SK-N-SH treated with all-trans-retinoic acid at 6 μM for 48 hours (cell line): ENCODE data around the gene EDN1.
"Not testable (repeated sequence)": the region's sequence is repeated elsewhere in the genome, so short reads cannot be mapped to it uniquely, and the experiment has no call there.

Experiments
- ATAC-seq: fragments of 200-7000 bp; cut with Tn5 transposase; 3 replicates; pipeline ENCODE4 v1.9.1; 2020; ENCODE audit warnings: mild to moderate bottlenecking, moderate library complexity
- BACH2 ChIP-seq: fragments of 250-450 bp; sonication (Bioruptor Pico); IDR thresholded peaks from 2 replicates; pipeline ENCODE4 v1.9.0; 2021; ENCODE audit warnings: mild to moderate bottlenecking, borderline replicate concordance
- CREB5 ChIP-seq: fragments of 250-450 bp; sonication (Bioruptor Pico); IDR thresholded peaks from 2 replicates; pipeline ENCODE4 v1.5.1; 2020; ENCODE audit warnings: low read depth, mild to moderate bottlenecking, moderate library complexity
- CSDC2 ChIP-seq: fragments of 250-450 bp; sonication (Bioruptor Pico); IDR thresholded peaks from 2 replicates; pipeline ENCODE4 v1.5.0; 2020; ENCODE audit warnings: mild to moderate bottlenecking, moderate library complexity
- CSRNP3 ChIP-seq: fragments of 250-450 bp; sonication (Bioruptor Pico); IDR thresholded peaks from 2 replicates; pipeline ENCODE4 v1.5.1; 2021; ENCODE audit warnings: mild to moderate bottlenecking, moderate library complexity
- ESRRG ChIP-seq: fragments of 250-450 bp; sonication (Bioruptor Pico); IDR thresholded peaks from 2 replicates; pipeline ENCODE4 v1.6.1; 2021; ENCODE audit warnings: mild to moderate bottlenecking
- GLIS3 ChIP-seq: fragments of 250-450 bp; sonication (Bioruptor Pico); IDR thresholded peaks from 2 replicates; pipeline ENCODE4 v1.5.0; 2020; ENCODE audit warnings: mild to moderate bottlenecking, moderate library complexity
- ISL1 ChIP-seq: fragments of 250-450 bp; sonication (Bioruptor Pico); IDR thresholded peaks from 2 replicates; pipeline ENCODE4 v2.1.2; 2022; ENCODE audit warnings: mild to moderate bottlenecking, moderate library complexity
- OSR1 ChIP-seq: fragments of 250-450 bp; sonication (Bioruptor Pico); IDR thresholded peaks from 2 replicates; pipeline ENCODE4 v1.8.0; 2022; ENCODE audit warnings: moderate library complexity, mild to moderate bottlenecking, inconsistent platforms
- PATZ1 ChIP-seq: fragments of 250-450 bp; sonication (Bioruptor Pico); IDR thresholded peaks from 2 replicates; pipeline ENCODE4 v1.8.0; 2020; ENCODE audit warnings: mild to moderate bottlenecking, moderate library complexity, borderline replicate concordance
- POU6F1 ChIP-seq: fragments of 250-450 bp; sonication (Bioruptor Pico); IDR thresholded peaks from 2 replicates; pipeline ENCODE4 v1.8.0; 2021; ENCODE audit warnings: low read depth, mild to moderate bottlenecking, moderate library complexity, borderline replicate concordance
- PPARA ChIP-seq: fragments of 250-450 bp; sonication (Bioruptor Pico); IDR thresholded peaks from 2 replicates; pipeline ENCODE4 v1.5.0; 2020; ENCODE audit warnings: mild to moderate bottlenecking, borderline replicate concordance
- RARB ChIP-seq: fragments of 250-450 bp; sonication (Bioruptor Pico); IDR thresholded peaks from 2 replicates; pipeline ENCODE4 v1.8.0; 2021; ENCODE audit warnings: mild to moderate bottlenecking, moderate library complexity
- SNAI2 ChIP-seq: fragments of 250-450 bp; sonication (Bioruptor Pico); IDR thresholded peaks from 2 replicates; pipeline ENCODE4 v1.5.0; 2020; ENCODE audit warnings: mild to moderate bottlenecking, moderate library complexity
- TOX ChIP-seq: fragments of 250-450 bp; sonication (Bioruptor Pico); IDR thresholded peaks from 2 replicates; pipeline ENCODE4 v1.8.0; 2021; ENCODE audit warnings: mild to moderate bottlenecking, moderate library complexity, borderline replicate concordance
- ZC3H10 ChIP-seq: fragments of 250-450 bp; sonication (Bioruptor Pico); IDR thresholded peaks from 2 replicates; pipeline ENCODE4 v1.5.1; 2021; ENCODE audit warnings: mild to moderate bottlenecking, moderate library complexity
- ZFP3 ChIP-seq: fragments of 250-450 bp; sonication (Bioruptor Pico); IDR thresholded peaks from 2 replicates; pipeline ENCODE4 v1.5.0; 2020; ENCODE audit warnings: mild to moderate bottlenecking, moderate library complexity
- ZFP30 ChIP-seq: fragments of 450-650 bp; formaldehyde crosslinking; IDR thresholded peaks from 2 replicates; pipeline ENCODE4 v1.5.0; 2022; ENCODE audit warnings: mild to moderate bottlenecking, moderate library complexity
- ZNF565 ChIP-seq: fragments of 450-650 bp; formaldehyde crosslinking; conservative IDR thresholded peaks from 2 replicates; pipeline ENCODE4 v1.5.0; 2020; ENCODE audit warnings: low read depth, mild to moderate bottlenecking, moderate library complexity
- ZNF70 ChIP-seq: fragments of 450-650 bp; formaldehyde crosslinking; IDR thresholded peaks from 2 replicates; pipeline ENCODE4 v1.5.0; 2020; ENCODE audit warnings: mild to moderate bottlenecking, moderate library complexity
- ZNF8 ChIP-seq: fragments of 450-650 bp; formaldehyde crosslinking; IDR thresholded peaks from 2 replicates; pipeline ENCODE4 v1.5.0; 2020; ENCODE audit warnings: mild to moderate bottlenecking, moderate library complexity
- TF ChIP-seq, protein P1 (sequence below): fragments of 250-450 bp; sonication (Bioruptor Pico); IDR thresholded peaks from 2 replicates; pipeline ENCODE4 v1.5.0; 2020; ENCODE audit warnings: mild to moderate bottlenecking, moderate library complexity

EDN1 gene

GRCh38 chr6:12318749-12319148 lies 28.6 kb downstream of the EDN1 start:
- no peak for ATAC-seq
- no peak for TF ChIP-seq GLIS3
- no peak for TF ChIP-seq ZNF8 (CRISPR knock-in tag)
- no peak for TF ChIP-seq OSR1 (CRISPR knock-in tag)
- TF ChIP-seq CSRNP3 (CRISPR knock-in tag): no peak
- TF ChIP-seq ESRRG: no peak
- no peak for TF ChIP-seq PATZ1 (CRISPR knock-in tag)
- TF ChIP-seq ZFP3 (CRISPR knock-in tag): no peak
- TF ChIP-seq CREB5 (CRISPR knock-in tag): no peak
- no peak for TF ChIP-seq ZNF70 (CRISPR knock-in tag)
- no peak for TF ChIP-seq ISL1
- TF ChIP-seq ZFP30 (CRISPR knock-in tag): no peak
- TF ChIP-seq ZC3H10: no peak
- no peak for TF ChIP-seq PPARA (CRISPR knock-in tag)
- TF ChIP-seq ZNF565 (CRISPR knock-in tag): no peak
- no peak for TF ChIP-seq POU6F1 (CRISPR knock-in tag)
- TF ChIP-seq, protein P1, sequence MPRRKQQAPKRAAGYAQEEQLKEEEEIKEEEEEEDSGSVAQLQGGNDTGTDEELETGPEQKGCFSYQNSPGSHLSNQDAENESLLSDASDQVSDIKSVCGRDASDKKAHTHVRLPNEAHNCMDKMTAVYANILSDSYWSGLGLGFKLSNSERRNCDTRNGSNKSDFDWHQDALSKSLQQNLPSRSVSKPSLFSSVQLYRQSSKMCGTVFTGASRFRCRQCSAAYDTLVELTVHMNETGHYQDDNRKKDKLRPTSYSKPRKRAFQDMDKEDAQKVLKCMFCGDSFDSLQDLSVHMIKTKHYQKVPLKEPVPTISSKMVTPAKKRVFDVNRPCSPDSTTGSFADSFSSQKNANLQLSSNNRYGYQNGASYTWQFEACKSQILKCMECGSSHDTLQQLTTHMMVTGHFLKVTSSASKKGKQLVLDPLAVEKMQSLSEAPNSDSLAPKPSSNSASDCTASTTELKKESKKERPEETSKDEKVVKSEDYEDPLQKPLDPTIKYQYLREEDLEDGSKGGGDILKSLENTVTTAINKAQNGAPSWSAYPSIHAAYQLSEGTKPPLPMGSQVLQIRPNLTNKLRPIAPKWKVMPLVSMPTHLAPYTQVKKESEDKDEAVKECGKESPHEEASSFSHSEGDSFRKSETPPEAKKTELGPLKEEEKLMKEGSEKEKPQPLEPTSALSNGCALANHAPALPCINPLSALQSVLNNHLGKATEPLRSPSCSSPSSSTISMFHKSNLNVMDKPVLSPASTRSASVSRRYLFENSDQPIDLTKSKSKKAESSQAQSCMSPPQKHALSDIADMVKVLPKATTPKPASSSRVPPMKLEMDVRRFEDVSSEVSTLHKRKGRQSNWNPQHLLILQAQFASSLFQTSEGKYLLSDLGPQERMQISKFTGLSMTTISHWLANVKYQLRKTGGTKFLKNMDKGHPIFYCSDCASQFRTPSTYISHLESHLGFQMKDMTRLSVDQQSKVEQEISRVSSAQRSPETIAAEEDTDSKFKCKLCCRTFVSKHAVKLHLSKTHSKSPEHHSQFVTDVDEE (CRISPR knock-in tag): no peak
- TF ChIP-seq TOX: no peak
- no peak for TF ChIP-seq CSDC2

DNA sequence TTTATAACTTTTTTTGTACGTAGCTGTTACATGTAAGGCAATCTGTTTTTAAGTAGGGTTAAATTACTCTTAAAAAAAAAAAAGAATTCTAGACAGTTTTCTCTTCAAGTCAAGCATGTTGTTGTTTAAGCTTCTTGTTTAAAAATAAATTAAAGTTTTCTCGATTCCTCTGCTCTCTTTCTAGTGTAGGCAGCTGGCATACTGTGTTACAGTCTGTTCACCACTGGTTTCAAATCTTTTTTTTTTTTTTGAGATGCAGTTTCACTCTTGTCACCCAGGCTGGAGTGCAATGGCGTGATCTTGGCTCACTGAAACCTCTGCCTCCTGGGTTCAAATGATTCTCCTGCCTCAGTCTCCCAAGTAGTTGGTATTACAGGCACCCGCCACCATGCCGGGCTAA lies 29.9 kb downstream of the EDN1 start:
- ATAC-seq: not testable (repeated sequence)

- TF ChIP-seq ZC3H10: no peak
- TF ChIP-seq GLIS3: no peak
- no peak for TF ChIP-seq SNAI2 (CRISPR knock-in tag)
- no peak for TF ChIP-seq TOX
- TF ChIP-seq OSR1 (CRISPR knock-in tag): no peak
- TF ChIP-seq CSRNP3 (CRISPR knock-in tag): no peak
- no peak for TF ChIP-seq CREB5 (CRISPR knock-in tag)
- TF ChIP-seq ZFP3 (CRISPR knock-in tag): no peak
- no peak for TF ChIP-seq ZNF8 (CRISPR knock-in tag)
- no peak for TF ChIP-seq ISL1
- no peak for TF ChIP-seq PPARA (CRISPR knock-in tag)
- no peak for TF ChIP-seq RARB
- TF ChIP-seq CSDC2: no peak
- TF ChIP-seq, protein P1 (CRISPR knock-in tag): no peak
- no peak for TF ChIP-seq ZNF565 (CRISPR knock-in tag)
- no peak for TF ChIP-seq BACH2 (CRISPR knock-in tag)
- TF ChIP-seq ZNF70 (CRISPR knock-in tag): no peak
- ATAC-seq: peak; percentile 88
Measured at GRCh38 chr6:12324099-12324498, 33.9 kb downstream of the EDN1 start.
